IPS DF 19.7 (cell line): ENCODE results near the gene SRPK2.
"Not testable (repeated sequence)": the region's sequence is repeated elsewhere in the genome, so short reads cannot be mapped to it uniquely, and the experiment has no call there.

Experiments
- DNase-seq: peaks from one replicate; pipeline ENCODE4 v3.0.0-alpha.2; 2013; ENCODE audit warnings: low read depth, low spot score

Gene SRPK2

GRCh38 chr7:105194959-105195358 is 193.8 kb downstream of the SRPK2 start:
- not testable (repeated sequence) for DNase-seq

GRCh38 chr7:105191331-105191730 is 197.4 kb downstream of the SRPK2 start:
- no peak for DNase-seq

GRCh38 chr7:105189859-105190492 is 198.7 kb downstream of the SRPK2 start:
- DNase-seq, result no peak

DNA sequence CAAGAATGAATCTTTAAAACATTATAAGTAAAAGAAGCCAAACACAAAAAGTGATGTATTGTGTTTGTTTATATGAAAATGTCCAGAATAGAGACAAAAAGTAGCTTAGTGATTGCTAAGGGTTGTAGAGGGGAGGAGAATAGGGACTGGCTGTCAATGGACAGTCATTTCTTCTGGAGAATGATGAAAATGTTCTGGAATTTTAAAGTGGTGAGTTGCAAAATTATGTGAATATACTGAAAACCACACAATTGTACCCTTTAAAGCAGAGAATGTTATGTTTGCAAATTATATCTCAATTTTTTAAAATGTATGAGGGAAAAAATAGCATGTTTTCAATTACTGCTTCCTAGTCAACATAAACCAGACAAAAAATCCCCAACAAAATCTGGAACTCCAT is 200.5 kb downstream of the SRPK2 start:
- DNase-seq, result no peak

DNA sequence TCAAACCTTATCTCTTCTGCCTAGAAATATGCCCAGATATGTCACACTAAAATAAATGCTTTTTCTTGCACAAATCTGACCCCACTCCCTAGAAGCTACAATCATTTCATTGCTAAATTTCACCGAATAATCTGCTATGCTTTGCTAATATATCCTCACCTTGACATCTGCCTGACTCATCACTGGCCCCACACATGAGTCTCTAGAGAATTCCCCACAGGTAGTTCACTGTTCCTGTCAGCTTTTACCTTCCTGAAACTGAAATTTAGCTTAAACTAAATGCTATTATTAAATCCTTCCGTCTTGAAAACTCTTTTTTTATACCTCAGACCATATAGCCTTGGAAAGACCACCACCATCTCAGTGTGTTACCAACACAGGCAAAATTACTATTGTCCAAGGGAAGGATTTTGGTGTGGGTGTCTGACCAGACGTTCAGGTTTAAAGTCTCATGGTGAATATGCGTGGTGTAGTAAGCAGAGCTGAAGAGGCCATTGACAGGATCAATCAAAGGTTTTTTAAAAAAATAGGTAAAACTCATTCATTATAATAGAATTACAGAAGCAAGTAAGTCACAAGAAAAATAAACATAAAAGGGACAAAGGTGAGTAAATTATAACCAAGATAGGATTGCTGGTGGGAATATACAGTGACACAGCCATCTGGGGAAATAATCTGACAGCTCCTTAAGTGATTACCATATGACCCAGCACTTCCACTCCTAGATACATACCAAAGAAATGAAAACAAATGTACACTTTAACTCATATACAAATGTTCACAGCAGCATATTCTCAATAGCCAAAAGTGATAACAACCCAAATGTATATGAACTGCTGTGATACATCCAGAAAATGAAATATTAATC is 201.2 kb downstream of the SRPK2 start:
- no peak for DNase-seq

GRCh38 chr7:105185290-105186010 is 203.3 kb downstream of the SRPK2 start:
- DNase-seq, result no peak

DNA sequence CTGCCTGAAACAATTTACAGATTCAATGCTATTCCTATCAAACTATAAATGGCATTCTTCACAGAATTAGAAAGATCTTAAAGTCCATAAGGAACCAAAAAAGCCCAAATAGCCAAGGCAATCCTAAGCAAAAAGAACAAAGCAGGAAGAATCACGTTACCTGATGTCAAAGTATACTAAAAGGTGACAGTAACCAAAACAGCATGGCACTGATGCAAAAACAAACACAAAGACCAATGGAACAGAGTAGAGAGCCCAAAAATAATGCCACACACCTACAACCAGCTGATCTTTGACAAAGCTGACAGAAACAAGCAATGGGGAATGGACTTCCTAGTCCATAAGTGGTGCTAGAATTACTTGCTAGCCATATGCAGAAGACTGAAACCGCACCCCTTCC is 208.7 kb downstream of the SRPK2 start:
- DNase-seq, result no peak

DNA sequence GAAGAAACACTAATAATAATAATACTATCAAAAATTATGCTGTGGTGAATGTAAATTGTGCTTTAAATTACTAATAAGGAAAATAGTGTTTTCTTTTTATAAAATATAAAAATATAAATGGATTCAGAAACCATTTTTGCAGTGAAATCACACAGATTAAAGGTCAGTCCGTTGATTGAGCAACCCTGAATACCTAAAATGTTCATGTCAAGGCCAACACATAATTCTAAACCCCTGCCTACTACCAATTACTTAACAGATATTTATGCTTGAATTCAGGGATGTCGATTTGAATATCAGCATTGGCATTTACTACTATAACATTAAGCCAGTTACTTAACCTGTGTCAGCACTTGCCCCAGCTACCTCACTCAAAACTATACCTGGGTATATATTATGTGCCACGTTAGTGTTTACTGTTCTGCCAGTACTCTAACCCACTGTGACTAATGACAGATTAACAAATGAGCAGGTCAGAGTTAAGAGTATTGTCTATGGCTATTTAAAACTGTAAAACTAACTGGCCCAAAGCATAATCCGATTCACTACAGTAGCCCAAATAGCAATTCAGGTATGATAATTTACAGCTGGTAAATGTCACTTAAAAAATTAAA is 209.7 kb downstream of the SRPK2 start:
- no peak for DNase-seq

DNA sequence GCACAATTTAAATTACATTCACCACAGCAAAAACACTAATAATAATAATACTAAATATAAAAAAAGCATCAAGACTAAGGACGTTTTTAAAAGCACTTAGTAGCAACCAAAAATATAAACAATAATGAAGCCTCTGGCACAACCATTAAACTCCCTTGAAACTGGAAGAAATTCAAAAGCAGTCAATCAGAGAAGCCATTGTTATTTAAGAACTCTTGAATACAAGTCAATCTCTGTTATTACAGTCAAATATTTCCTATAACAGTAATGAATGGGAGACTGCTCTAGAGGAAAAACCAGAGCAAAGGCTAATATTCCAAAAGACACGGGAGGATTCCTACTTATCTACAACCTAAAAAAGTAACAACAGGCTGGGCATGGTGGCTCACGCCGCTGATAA is 210.5 kb downstream of the SRPK2 start:
- no peak for DNase-seq

- DNase-seq, result no peak
These were observed 211.7 kb downstream of the SRPK2 start for GRCh38 chr7:105177026-105177425.

- no peak for DNase-seq
These were observed 215.1 kb downstream of the SRPK2 start for GRCh38 chr7:105173586-105173985.

DNA sequence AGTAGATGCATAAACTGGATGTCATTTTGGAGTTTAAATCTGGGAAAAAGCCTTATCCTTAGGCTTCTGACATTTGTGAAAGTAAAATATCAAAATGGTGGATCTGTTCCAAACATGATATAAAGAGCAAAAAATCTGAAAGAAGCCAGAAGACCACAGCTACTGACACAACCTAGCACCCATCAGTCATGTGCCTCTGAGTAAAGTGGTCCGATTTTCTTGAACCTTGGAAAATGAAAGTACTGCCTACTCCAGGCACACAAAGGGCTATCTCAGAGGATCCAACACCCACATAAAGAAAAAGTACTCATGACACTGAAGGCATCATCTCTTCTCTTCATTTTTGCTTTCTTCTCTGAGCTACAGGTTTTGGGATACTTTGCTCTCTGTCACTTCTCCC is 224.0 kb downstream of the SRPK2 start:
- DNase-seq, result no peak

GRCh38 chr7:105163718-105164117 is 225.0 kb downstream of the SRPK2 start:
- no peak for DNase-seq

DNA sequence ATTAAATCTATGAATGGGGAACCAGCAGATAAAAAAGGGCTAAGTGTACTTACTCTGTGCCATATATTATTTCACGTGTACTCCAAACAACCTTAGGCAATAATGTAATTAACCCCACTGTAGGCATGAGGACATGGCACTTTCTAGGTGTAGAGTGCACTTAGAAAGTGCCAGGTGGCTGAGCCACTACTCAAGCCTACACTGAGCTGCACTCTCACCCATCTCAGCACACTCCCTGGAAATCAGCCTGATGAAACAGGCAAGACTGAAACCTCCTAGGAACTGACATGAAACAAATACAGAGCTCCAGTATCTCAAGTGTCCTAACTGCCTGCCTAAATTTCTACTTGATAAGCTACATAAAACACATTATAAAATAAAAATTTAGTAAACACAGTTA is 227.4 kb downstream of the SRPK2 start:
- DNase-seq, result no peak

GRCh38 chr7:105157278-105157677 is 231.4 kb downstream of the SRPK2 start:
- DNase-seq, result no peak

DNA sequence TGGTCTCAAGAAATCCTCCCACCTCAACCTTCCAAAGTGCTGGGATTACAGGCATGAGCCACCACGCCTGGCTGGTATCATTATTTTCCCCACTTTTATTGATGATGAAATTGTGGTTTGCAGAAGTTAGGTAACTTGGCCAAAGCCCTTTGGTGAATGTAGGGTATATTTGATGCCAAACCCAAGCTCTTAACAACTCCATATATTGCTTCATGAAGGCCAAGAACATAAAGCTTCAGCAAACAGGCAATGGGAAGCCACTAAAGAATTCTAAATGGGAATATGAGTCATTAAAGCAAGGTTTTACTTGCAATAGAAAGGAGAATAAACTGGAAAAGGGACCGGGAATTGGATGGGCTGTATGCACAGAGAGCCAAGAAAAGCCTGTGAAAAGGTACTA is 232.0 kb downstream of the SRPK2 start:
- no peak for DNase-seq

DNA sequence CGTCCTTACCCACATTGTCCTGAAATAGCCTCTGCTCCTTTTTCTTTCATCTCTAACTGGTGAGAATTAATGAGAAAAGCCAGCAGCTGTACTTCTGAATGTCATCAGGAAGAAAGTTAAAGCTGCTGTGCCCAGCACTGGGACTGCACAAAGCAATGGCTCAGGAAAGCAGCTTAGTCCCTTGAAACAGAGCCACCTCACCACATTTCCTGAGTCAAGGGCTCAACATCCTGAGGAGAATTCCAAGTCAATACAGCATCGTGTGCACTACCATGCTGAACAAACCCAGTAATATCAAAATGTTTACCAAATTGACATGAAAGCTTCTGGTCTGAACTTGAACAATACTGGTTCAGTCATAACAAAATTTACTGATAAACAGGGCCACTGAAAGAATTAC is 234.6 kb downstream of the SRPK2 start:
- no peak for DNase-seq

GRCh38 chr7:105153531-105153930 is 235.2 kb downstream of the SRPK2 start:
- DNase-seq, result no peak

GRCh38 chr7:105151152-105151551 is 237.6 kb downstream of the SRPK2 start:
- DNase-seq, result no peak

DNA sequence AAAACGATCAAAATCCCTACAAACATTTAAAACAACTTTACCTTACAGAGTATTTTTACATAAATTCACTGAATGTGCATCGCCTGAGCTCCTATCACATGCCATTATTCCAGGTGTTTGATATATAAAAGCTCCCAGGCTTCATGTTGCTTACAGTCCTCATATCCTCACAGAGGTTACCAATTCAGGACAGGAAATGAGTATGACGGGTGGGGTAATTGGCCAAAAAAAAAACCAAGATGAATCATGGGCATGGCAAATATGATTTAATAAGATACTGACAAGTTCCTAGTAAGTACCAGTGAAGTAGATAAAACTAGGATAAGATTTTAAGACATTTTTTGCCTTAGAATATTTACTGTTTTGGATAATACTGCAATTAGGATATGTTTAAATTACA is 238.9 kb downstream of the SRPK2 start:
- DNase-seq, result no peak

DNA sequence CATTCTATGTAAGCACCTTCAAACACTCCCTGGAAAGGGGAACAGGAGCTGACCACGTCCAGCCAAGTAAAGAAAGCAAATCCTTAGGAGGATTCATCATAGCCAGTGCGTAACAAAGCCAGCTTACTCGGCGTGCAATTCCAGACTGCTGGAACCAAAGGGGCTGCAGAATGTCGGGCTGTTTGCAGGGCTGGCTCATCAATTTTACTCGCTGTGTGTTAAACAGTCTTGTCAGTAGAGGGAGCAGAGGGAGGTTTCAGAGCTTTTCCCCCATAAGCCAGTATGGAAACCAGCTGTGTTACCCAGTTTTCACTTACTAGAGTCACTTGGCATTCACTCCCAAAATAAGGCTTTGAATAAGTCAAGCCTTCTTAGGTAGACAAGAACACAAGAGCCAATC is 247.7 kb downstream of the SRPK2 start:
- peak; percentile 28 for DNase-seq

DNA sequence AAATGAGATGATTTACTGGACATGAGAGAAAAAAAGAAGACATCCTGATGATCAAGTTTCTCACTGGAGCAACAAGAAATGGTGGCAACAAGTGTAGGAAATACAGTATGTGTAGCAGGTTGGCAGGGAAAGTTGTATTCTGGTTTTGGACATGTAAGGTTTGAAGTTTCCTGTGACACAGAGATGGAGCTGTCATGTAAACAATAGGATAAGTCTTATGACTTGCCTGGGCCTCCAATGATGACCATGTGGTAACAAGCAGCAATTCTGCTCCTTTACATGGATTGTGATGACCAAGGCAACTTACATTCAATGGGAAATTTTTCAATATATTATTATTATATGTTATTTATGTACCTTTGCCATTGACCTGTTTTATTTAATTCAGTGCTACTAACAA is 249.3 kb downstream of the SRPK2 start:
- no peak for DNase-seq
